A549 (cell line): ENCODE measurements around the gene NHSL2. TPM values are rescaled to one million over a fixed set of nuclear protein-coding genes. Genes with fewer than 3 reads are reported as not detected.

ENCODE experiments used
- ATAC-seq, 2 experiments: fragments of 200-7000 bp in 1 of 2; fragments of >200 bp in 1 of 2; cut with Nextera tagmentation in 1 of 2; cut with Tn5 transposase in 1 of 2; 3 replicates each; pipeline versions ENCODE4 v1.8.0 to v1.9.1; 2018 to 2020; ENCODE audit warnings: mild to moderate bottlenecking in 1 of 2, moderate library complexity in 1 of 2
- CTCF ChIA-PET: fragments of 300-600 bp; sonication (Branson Sonifier 250); formaldehyde crosslinking; extraction: SDS; loops from one replicate; lab custom pipeline; 2021; ENCODE audit warnings: antibody characterized with exemption, inconsistent platforms; lab: Yijun Ruan, JAX
- POLR2A ChIA-PET: fragments of 350-600 bp; formaldehyde crosslinking; extraction: SDS; loops from one replicate; lab custom pipeline; 2021; ENCODE audit warnings: antibody characterized with exemption, inconsistent platforms; lab: Yijun Ruan, JAX
- DNase-seq, 2 experiments: peaks; one replicate each; pipeline versions ENCODE4 v3.0.0 to v3.0.0-alpha.2; 2011 to 2016; ENCODE audit warnings: low read depth in 1 of 2, low spot score in 1 of 2
- FAIRE-seq: peaks from 2 replicates; lab custom pipeline; 2011; peaks lifted over from hg19 to GRCh38; lab: Jason Lieb, UNC
- H3K27ac ChIP-seq, 2 experiments: fragments of >200 bp; sonication (Bioruptor Twin); formaldehyde crosslinking; 3 replicates each; pipeline ENCODE4 v1.5.1; 2016 to 2017
- H3K4me1 ChIP-seq: fragments of >200 bp; sonication (Bioruptor Twin); formaldehyde crosslinking; 3 replicates; pipeline ENCODE4 v1.6.1; 2016
- H3K4me2 ChIP-seq: fragments of >200 bp; sonication (Bioruptor Twin); formaldehyde crosslinking; 3 replicates; pipeline ENCODE4 v1.6.1; 2016
- H3K4me3 ChIP-seq: fragments of >200 bp; sonication (Bioruptor Twin); formaldehyde crosslinking; 3 replicates; pipeline ENCODE4 v1.5.1; 2016
- H3K9me3 ChIP-seq: fragments of >200 bp; sonication (Bioruptor Twin); formaldehyde crosslinking; 3 replicates; pipeline ENCODE4 v1.6.1; 2016
- ATOH8 ChIP-seq: fragments of 250-450 bp; sonication (Bioruptor Pico); IDR thresholded peaks from 2 replicates; pipeline ENCODE4 v1.5.0; 2020; ENCODE audit warnings: low read depth, mild to moderate bottlenecking, moderate library complexity
- CBX2 ChIP-seq: fragments of 200-600 bp; sonication (generic); IDR thresholded peaks from 2 replicates; pipeline ENCODE4 v1.6.1; 2016; ENCODE audit warnings: low read depth, mild to moderate bottlenecking, borderline replicate concordance
- CBX8 ChIP-seq: fragments of 200-600 bp; sonication (generic); IDR thresholded peaks from 2 replicates; pipeline ENCODE4 v1.6.1; 2016
- CEBPB ChIP-seq, 2 experiments: fragments of >200 bp in 1 of 2; sonication (Bioruptor Twin) in 1 of 2; formaldehyde crosslinking in 1 of 2; IDR thresholded peaks; 2 replicates each; pipeline ENCODE4 v1.6.1; 2012 to 2016
- CTCF ChIP-seq: fragments of >200 bp; sonication (Bioruptor Twin); formaldehyde crosslinking; IDR thresholded peaks from 3 replicates; pipeline ENCODE4 v1.5.1; 2016
- EP300 ChIP-seq, 2 experiments: fragments of >200 bp; sonication (Bioruptor Twin); formaldehyde crosslinking; IDR thresholded peaks; 2 replicates in 1 of 2; 3 replicates in 1 of 2; pipeline ENCODE4 v1.6.1; 2016 to 2017
- ESRRA ChIP-seq: fragments of 150-350 bp; IDR thresholded peaks from 2 replicates; pipeline ENCODE4 v1.6.1; 2014; ENCODE audit warnings: mild to moderate bottlenecking, low read length, borderline replicate concordance
- FOSB ChIP-seq: fragments of 250-450 bp; sonication (Bioruptor Pico); IDR thresholded peaks from 2 replicates; pipeline ENCODE4 v1.5.0; 2020; ENCODE audit warnings: mild to moderate bottlenecking, moderate library complexity
- FOSL2 ChIP-seq, 2 experiments: fragments of 450-650 bp in 1 of 2; fragments of >200 bp in 1 of 2; sonication (Bioruptor Twin) in 1 of 2; formaldehyde crosslinking; IDR thresholded peaks; 2 replicates each; pipeline versions ENCODE4 v1.5.0 to v1.6.1; 2016 to 2020; ENCODE audit warnings: mild to moderate bottlenecking in 1 of 2, moderate library complexity in 1 of 2
- GATA3 ChIP-seq: IDR thresholded peaks from 2 replicates; pipeline ENCODE4 v1.6.1; 2012; ENCODE audit warnings: borderline replicate concordance
- HOXB13 ChIP-seq: fragments of 250-450 bp; sonication (Bioruptor Pico); IDR thresholded peaks from 2 replicates; pipeline ENCODE4 v1.5.0; 2020; ENCODE audit warnings: low read depth, mild to moderate bottlenecking, moderate library complexity
- JUN ChIP-seq, 2 experiments: fragments of >200 bp; sonication (Bioruptor Twin); formaldehyde crosslinking; IDR thresholded peaks; 2 replicates in 1 of 2; 3 replicates in 1 of 2; pipeline ENCODE4 v1.6.1; 2016 to 2017
- JUNB ChIP-seq: fragments of >200 bp; sonication (Bioruptor Twin); formaldehyde crosslinking; IDR thresholded peaks from 2 replicates; pipeline ENCODE4 v1.6.1; 2016
- MAFK ChIP-seq: fragments of 450-650 bp; IDR thresholded peaks from 2 replicates; pipeline ENCODE4 v1.6.1; 2014; ENCODE audit not compliant: partially characterized antibody
- NFE2L2 ChIP-seq: fragments of 150-350 bp; conservative IDR thresholded peaks from 2 replicates; pipeline ENCODE4 v1.6.1; 2014; ENCODE audit warnings: low read length
- PBX3 ChIP-seq: IDR thresholded peaks from 2 replicates; pipeline ENCODE4 v1.6.1; 2012
- POLR2A ChIP-seq: IDR thresholded peaks from 2 replicates; pipeline ENCODE4 v1.6.1; 2012; ENCODE audit warnings: mild to moderate bottlenecking, low read length
- RAD21 ChIP-seq, 2 experiments: fragments of >200 bp in 1 of 2; sonication (Bioruptor Twin) in 1 of 2; formaldehyde crosslinking in 1 of 2; IDR thresholded peaks in 1 of 2; conservative IDR thresholded peaks in 1 of 2; 2 replicates in 1 of 2; 3 replicates in 1 of 2; pipeline ENCODE4 v1.6.1; 2012 to 2018; ENCODE audit warnings: inconsistent platforms in 1 of 2
- RARB ChIP-seq: fragments of 250-450 bp; sonication (Bioruptor Pico); IDR thresholded peaks from 2 replicates; pipeline ENCODE4 v1.8.0; 2021; ENCODE audit warnings: mild to moderate bottlenecking, moderate library complexity
- RCOR1 ChIP-seq: fragments of 150-350 bp; IDR thresholded peaks from 2 replicates; pipeline ENCODE4 v1.6.1; 2014; ENCODE audit warnings: antibody characterized with exemption, low read length, low read depth
- WGBS: methylation state at CpG from one replicate; pipeline ENCODE4 v1.1.6; 2017; ENCODE audit errors: missing lambda C conversion rate; 5-methylcytosine and 5-hydroxymethylcytosine counted together
- polyA plus RNA-seq, 4 experiments: library from polyadenylated mRNA; depleted of rRNA in 3 of 4; stranded (reverse); fragments of >200 nt; fragmentation: RNase III in 1 of 4; extraction: RNeasy Plus Mini Kit Qiagen cat#74134 plus additional on column Dnase treatment in 1 of 4; gene quantifications; 2 replicates in 3 of 4; 3 replicates in 1 of 4; pipeline ENCODE4 v1.2.3, GENCODE V29; 2011 to 2017
- TF ChIP-seq, protein P1 (sequence below): fragments of >200 bp; sonication (Bioruptor Twin); formaldehyde crosslinking; IDR thresholded peaks from 3 replicates; pipeline ENCODE4 v1.6.1; 2016

NHSL2 gene
- polyA plus RNA-seq, 2 of the 4 experiments (the other 2 are of a cell fraction), result 0.26 to 0.48 TPM

DNA sequence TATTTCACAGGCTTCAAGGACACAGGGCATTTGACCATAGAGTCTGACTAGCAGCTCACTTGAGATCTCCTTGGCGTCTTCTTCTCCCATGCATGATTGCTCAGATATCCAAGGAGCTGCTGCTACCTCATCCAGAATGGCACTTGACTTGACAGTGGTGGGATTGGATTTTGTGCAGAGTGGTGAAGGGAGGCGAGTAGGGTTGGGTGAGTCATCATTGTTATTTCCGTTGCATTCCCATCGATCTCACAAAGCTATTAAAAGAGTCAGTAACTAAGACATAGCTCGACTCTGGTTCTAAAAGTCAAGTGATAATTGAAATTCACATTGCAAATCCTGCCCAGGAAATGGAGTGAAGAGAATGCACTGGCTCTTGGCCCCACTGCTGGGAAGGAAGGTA is 27.7 kb downstream of the NHSL2 start:
- FAIRE-seq (no peak), DNase-seq (no peak), ATAC-seq (no peak)
- no peak overlapping the region for H3K27ac ChIP-seq
- 50% methylated on average over 5 of the region's 5 CpGs for WGBS
- no peak for TF ChIP-seq EP300 (IDR thresholded peaks at IDR 0.05)
- TF ChIP-seq CBX8, result no peak
- TF ChIP-seq POLR2A, result no peak
- no peak for TF ChIP-seq RAD21 (conservative IDR thresholded peaks at IDR 0.05 in 1 of 2, IDR thresholded peaks at IDR 0.05 in 1 of 2)
- TF ChIP-seq ATOH8, result no peak
- TF ChIP-seq, protein P1, sequence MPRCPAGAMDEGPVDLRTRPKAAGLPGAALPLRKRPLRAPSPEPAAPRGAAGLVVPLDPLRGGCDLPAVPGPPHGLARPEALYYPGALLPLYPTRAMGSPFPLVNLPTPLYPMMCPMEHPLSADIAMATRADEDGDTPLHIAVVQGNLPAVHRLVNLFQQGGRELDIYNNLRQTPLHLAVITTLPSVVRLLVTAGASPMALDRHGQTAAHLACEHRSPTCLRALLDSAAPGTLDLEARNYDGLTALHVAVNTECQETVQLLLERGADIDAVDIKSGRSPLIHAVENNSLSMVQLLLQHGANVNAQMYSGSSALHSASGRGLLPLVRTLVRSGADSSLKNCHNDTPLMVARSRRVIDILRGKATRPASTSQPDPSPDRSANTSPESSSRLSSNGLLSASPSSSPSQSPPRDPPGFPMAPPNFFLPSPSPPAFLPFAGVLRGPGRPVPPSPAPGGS, result no peak
- no peak for TF ChIP-seq ESRRA
- TF ChIP-seq CTCF, result no peak
- no peak for TF ChIP-seq GATA3
- POLR2A ChIA-PET, result no interaction called here
- no peak overlapping the region for H3K4me2 ChIP-seq
- H3K4me1 ChIP-seq, result peaks cover 3% of the 10 kb centered on the region; the same call in 1 of the 3 replicates
- no peaks in the 10 kb centered on the region for H3K9me3 ChIP-seq
- CTCF ChIA-PET, result interaction anchor here (0.5 to 2.0 kb wide), 2 partner anchors 27 to 43 kb away, joined by 3 to 5 read pairs; no protein-coding TSS in a partner anchor
- H3K4me3 ChIP-seq, result no peak overlapping the region

- Histone ChIP-seq H3K27ac (no peak overlapping the region), H3K4me2 (no peak overlapping the region), H3K9me3 (no peaks in the 10 kb centered on the region), H3K4me3 (no peak overlapping the region), H3K4me1 (peaks cover 3% of the 10 kb centered on the region; the same call in 1 of the 3 replicates)
- TF ChIP-seq NFE2L2 (no peak), RARB (CRISPR knock-in tag) (no peak), JUNB (no peak), HOXB13 (CRISPR knock-in tag) (no peak), CBX2 (no peak), RCOR1 (no peak), CEBPB (IDR thresholded peaks at IDR 0.05) (no peak), MAFK (no peak), JUN (IDR thresholded peaks at IDR 0.05) (no peak)
- DNase-seq (no peak), FAIRE-seq (peak; percentile 56), ATAC-seq (no peak)
- ChIA-PET POLR2A (interaction anchor here (0.6 kb wide), 1 partner anchor 124 kb away, joined by 6 read pairs; no protein-coding TSS in a partner anchor), CTCF (interaction anchor here (2.0 kb wide), 1 partner anchor 30 kb away, joined by 9 read pairs; the partner anchor contains the start of gene NHSL2)
- 100% methylated on average over 1 of the region's 1 CpG for WGBS
These were observed 30.5 kb downstream of the NHSL2 start for GRCh38 chrX:71941145-71941544.

GRCh38 chrX:71941776-71942175 is 31.1 kb downstream of the NHSL2 start:
- Histone ChIP-seq H3K4me2 (no peak overlapping the region), H3K4me3 (no peak overlapping the region), H3K4me1 (peaks cover 3% of the 10 kb centered on the region; the same call in 1 of the 3 replicates), H3K27ac (no peak overlapping the region), H3K9me3 (no peaks in the 10 kb centered on the region)
- ATAC-seq (peak in 1 of 2 experiments; percentile 62; a peak in 2 of 6 replicates), DNase-seq (no peak), FAIRE-seq (peak; percentile 18)
- CTCF ChIA-PET, result interaction anchor here (2.0 kb wide), 1 partner anchor 31 kb away, joined by 9 read pairs; the partner anchor contains the start of gene NHSL2
- 6% methylated on average over 3 of the region's 3 CpGs for WGBS
- TF ChIP-seq FOSB (CRISPR knock-in tag) (no peak), CTCF (no peak), FOSL2 (IDR thresholded peaks at IDR 0.05) (no peak), FOSL2 (CRISPR knock-in tag; IDR thresholded peaks at IDR 0.05) (no peak), PBX3 (no peak), JUNB (no peak), ATOH8 (no peak)
- POLR2A ChIA-PET, result interaction anchor here (0.6 kb wide), 1 partner anchor 123 kb away, joined by 6 read pairs; no protein-coding TSS in a partner anchor
